SK-N-MC (cell line): ENCODE data around the gene CCDC13.

Experiments
- EZH2 ChIP-seq: fragments of 200-600 bp; sonication (generic); IDR thresholded peaks from one replicate; pipeline ENCODE4 v1.6.1; 2017; ENCODE audit warnings: antibody characterized with exemption
- FOXP2 ChIP-seq: optimal IDR thresholded peaks from 2 replicates; pipeline ENCODE3; 2011; ENCODE audit warnings: mild to moderate bottlenecking, moderate library complexity; ENCODE audit not compliant: insufficient read depth; ENCODE audit errors: extremely low read length, control extremely low read depth

GRCh38 chr3:42736081-42736480 is 37.0 kb downstream of the CCDC13 start:
- TF ChIP-seq EZH2 (no peak), FOXP2 (no peak)
